HG03432 (cell line): ENCODE data around the gene PNMA6E.
"Not testable (repeated sequence)": the region's sequence is repeated elsewhere in the genome, so short reads cannot be mapped to it uniquely, and the experiment has no call there.

Experiments used
- ATAC-seq: cut with Tn5 transposase; IDR thresholded peaks from one replicate; pipeline ENCODE4 v1.9.1; 2021; ENCODE audit warnings: mild to moderate bottlenecking, moderate library complexity; ENCODE audit not compliant: unreplicated experiment

The PNMA6E gene

GRCh38 chrX:153409414-153410101 lies 8.4 kb upstream of the PNMA6E start:
- no peak for ATAC-seq

DNA sequence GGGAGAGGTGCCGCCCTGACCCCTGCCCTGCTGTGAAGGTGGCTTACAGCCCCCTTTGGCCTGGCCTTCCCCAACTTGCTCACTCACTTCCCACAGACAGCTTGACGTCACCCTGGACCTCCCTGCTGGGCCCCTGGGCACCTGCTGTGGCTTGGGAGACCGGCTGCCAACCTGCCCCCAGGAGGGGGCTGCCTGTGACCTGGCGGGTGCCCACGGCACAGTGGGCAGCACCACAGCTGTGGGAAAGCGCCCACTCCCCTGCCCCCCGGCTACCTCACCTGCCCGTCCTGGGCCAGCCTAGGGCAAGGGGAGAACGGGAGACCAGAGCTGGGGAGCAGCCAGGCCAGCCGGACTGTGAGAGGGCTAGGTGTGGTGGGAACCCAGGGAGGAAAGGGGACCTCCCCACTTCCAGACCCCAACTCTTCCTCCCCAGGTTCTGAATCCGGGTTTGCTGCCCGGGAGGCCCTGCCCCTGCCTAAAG lies 7.8 kb upstream of the PNMA6E start:
- ATAC-seq, result no peak

- ATAC-seq, result no peak
Measured at GRCh38 chrX:153408221-153408721, 7.1 kb upstream of the PNMA6E start.

DNA sequence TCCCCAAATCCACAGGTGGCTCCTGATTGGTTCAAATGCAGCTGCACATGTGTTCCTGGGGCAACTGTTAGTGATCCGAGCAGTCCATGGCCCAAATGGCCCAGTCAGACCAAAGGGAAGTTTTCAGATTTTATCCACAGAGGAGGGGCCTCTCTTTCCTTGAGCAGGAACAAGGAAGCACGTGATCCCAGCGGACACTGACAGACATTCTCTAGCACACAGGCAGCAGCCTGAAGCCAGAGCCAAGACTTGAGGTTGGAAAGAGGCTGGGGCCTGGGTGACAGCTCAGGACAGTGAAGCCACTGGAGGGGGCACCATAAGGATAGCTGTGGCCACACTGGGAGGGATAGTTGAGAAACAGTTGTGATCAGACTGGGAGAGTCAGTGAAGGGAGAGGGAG lies 6.6 kb upstream of the PNMA6E start:
- ATAC-seq, result no peak

GRCh38 chrX:153406903-153407302 lies 5.8 kb upstream of the PNMA6E start:
- ATAC-seq, result no peak

DNA sequence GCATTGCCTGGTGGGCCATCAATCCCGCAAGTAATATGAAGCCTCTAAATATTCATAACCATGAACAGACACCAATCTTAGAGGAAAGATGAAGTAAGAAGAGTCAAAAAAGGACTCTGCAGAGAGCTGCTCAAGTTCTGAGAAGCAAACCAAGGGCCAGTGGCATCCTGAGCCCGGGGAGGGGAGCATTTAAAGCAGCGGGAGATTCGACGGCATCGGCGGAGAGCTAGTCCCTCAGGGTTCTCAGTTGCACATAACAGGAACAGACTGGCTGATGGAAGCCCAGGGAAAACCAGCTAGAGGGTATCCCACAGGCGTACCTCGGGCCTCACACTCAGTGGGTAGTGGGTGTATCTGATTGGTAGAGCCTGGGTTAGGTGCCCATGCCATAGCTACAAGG lies 4.9 kb upstream of the PNMA6E start:
- no peak for ATAC-seq

DNA sequence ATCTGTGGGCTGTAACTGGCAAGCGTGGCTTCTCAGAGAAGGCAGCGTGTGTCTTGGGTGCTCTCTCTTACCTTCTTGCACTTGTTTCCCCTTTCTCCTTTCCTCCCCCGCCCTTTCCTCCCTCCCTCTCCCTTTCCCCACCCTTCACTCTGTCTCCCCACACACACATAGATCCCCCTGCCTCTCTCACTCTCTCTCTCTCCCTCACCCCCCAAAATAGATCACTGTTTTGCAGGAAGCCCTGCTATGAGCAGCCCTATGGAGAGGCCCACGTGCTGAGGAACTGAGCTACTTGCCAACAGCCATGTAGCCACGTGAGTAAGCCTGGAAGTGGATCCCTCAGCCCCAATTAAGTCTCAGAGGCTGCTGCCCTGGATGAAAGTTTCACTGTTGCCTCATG lies 4.3 kb upstream of the PNMA6E start:
- ATAC-seq, result no peak

GRCh38 chrX:153404333-153404732 lies 3.2 kb upstream of the PNMA6E start:
- not testable (repeated sequence) for ATAC-seq

- ATAC-seq, result peak; percentile 67
Measured at GRCh38 chrX:153400146-153401132, 711 bp downstream of the PNMA6E start.

- no peak for ATAC-seq
Measured at GRCh38 chrX:153398275-153398960, 2.7 kb downstream of the PNMA6E start.

- no peak for ATAC-seq
Measured at GRCh38 chrX:153397256-153397960, 3.7 kb downstream of the PNMA6E start.

GRCh38 chrX:153396320-153397195 lies 4.6 kb downstream of the PNMA6E start:
- no peak for ATAC-seq

DNA sequence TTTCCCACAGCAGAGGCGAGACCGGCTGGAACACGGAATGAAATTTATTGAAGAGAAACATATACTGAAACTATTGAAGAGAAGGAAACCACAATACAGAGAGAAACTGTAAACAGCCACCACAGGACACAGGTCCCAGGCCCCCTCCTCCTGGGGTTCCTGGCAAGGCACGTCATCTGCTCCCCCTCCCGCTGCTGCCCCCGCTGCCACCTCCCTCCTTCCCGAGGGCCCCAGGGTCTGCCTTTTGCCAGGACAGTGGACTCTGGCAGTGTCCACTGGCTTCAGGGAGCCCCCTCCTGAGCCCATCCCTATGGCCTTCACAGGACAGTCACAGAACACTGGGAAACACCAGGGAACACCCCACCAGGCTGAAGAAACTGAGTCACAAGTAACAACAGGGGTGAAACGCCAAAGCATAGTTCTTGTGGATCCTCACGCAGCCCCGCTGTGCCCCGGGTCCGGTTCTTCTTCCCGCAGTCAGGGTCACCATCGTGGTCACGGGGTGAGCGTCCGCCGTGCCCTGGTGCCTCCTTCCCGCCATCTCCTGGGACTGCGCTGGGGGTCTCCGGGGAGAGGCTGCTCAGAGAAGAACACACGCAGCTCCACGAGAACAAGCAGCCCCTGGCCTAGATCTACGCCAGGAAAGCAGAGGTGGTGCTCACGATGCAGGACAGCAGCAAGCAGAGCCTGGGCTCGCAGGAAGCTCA lies 5.4 kb downstream of the PNMA6E start:
- no peak for ATAC-seq

- no peak for ATAC-seq
Measured at GRCh38 chrX:153394612-153395011, 6.5 kb downstream of the PNMA6E start.

DNA sequence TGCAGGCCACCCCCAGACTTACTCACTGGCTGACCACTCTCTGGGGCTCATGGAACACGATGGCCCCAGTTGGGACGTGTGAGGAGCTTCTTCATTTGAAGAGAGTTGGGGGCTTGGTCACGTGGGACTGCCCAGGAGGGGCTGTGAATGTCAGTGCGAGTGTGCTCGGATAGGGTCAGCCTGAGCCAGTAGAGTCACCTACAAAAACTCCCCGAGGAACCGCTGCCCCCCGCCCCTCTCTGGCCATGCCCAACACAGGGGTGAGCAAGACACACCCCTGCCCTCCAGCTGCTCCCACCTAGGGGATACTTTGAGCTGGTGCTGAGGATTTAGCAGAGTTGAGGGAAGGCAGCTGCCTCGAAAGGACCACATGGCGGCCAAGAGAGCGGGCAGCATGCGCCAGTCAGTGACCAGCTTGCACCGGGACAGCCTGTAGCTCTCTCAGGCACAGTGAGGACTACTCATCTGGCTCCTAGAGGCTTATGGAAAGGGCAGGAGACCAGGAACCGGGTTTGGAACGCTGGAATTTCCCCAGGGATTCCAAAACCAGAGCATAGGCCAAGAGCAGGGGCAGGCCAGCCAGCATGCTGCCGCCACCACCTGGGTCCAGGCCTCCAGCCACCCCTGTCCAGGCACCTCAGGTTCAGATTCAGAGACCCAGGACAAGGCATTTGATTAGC lies 8.4 kb downstream of the PNMA6E start:
- ATAC-seq, result no peak

- ATAC-seq, result not testable (repeated sequence)
Measured at GRCh38 chrX:153389460-153389768, 11.7 kb downstream of the PNMA6E start.

- no peak for ATAC-seq
Measured at GRCh38 chrX:153388722-153389459, 12.3 kb downstream of the PNMA6E start.
